Measurements from ENCODE around the gene UCN2. TPM values are rescaled to one million over a fixed set of nuclear protein-coding genes. Genes with fewer than 3 reads are reported as not detected.
"Not testable (repeated sequence)": the region's sequence is repeated elsewhere in the genome, so short reads cannot be mapped to it uniquely, and the experiment has no call there.

UCN2 gene
- total RNA-seq, 2 experiments from 2014 or later: not detected

DNA sequence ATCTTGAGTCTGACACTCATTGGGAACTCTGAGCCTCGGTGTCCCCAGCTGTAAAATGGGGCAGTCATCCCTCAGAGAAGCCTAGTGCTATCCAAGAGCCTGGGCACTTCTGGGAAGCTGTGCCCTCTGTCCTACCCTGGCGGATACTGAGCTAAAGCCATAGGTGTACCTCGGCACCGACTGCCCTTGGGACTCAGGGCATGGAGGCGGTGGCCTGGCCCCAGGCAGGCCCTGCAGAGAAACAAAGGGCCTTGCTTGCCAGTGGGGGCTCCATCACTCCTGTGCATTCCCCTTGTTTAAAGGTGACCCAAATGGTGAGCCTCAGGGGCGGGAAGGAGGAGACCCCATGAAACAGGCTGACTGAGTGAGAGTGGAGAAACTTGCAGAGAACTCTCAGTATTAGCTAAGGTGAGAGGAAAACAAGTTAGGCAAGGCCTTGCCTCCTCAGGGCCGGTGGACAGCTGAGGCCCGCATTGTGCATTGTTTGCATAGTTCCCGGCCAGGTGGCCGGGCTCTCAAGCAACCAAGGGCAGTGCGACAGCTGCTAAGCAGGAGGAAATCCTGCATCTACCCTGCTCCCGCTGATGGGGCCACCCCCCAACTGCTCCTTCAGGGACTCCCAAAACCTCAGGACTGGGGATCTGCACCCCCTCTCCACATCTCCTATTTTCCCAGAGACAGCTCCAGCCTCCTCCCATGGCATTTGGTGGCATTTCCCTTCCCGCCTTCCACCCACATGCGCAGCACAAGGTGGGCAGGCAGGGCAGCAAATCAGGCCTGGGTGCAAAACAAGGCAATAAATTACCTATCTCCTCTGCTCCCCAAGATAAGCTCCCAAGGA is 11.2 kb downstream of the UCN2 start:
- ChIA-PET CTCF (interaction anchor here (1.1 to 11.3 kb wide), 4 partner anchors 79 to 152 kb away, joined by 3 to 116 read pairs (median 9); no protein-coding TSS in a partner anchor), POLR2A (interaction anchor here (0.6 to 1.4 kb wide), 3 partner anchors 12 to 113 kb away, joined by 3 to 4 read pairs (median 3); no protein-coding TSS in a partner anchor)

DNA sequence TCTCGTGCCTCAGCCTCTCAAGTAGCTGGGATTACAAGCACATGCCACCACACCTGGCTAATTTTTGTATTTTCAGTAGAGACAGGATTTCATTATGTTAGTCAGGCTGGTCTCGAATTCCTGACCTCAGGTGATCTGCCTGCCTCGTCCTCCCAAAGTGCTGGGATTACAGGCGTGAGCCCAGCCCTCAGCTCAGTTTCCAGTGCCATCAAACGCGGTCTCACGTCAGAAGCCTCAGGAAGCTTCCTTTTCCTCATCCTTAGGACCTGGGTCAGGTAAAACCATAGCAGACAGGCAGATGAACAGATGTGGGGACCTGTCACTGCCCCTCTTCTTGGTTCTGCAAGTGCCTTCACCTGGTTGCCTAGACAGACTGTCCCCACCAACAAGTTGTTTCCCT is 11.9 kb downstream of the UCN2 start:
- ATAC-seq; H3K4me3 Mint-ChIP-seq; DNase-seq; H3K9me3 Mint-ChIP-seq; intact Hi-C loops (cut with micrococcal nuclease); H3K27me3 Mint-ChIP-seq; H3K27ac Mint-ChIP-seq: not testable (repeated sequence)
- ChIA-PET CTCF (interaction anchor here (1.1 to 11.3 kb wide), 3 partner anchors 78 to 150 kb away, joined by 3 to 116 read pairs (median 6); no protein-coding TSS in a partner anchor), POLR2A (interaction anchor here (0.6 kb wide), 1 partner anchor 11 kb away, joined by 3 read pairs; no protein-coding TSS in a partner anchor)
- Mint-ChIP-seq H3K36me3 (ENCODE audit: low read depth) (peaks cover 53% of the 10 kb centered on the region), H3K4me1 (ENCODE audit: low read depth) (peaks cover 20% of the 10 kb centered on the region)

More for the DNA sequence above, 11.2 kb downstream of the UCN2 start:
- no peak for ATAC-seq
- H3K9me3 Mint-ChIP-seq: no peaks in the 10 kb centered on the region
- H3K4me3 Mint-ChIP-seq: no peak overlapping the region
- no peaks in the 10 kb centered on the region for H3K27me3 Mint-ChIP-seq
- no peak for DNase-seq
- intact Hi-C loops (cut with micrococcal nuclease): no loop called here
- H3K36me3 Mint-ChIP-seq (ENCODE audit: low read depth): peaks cover 47% of the 10 kb centered on the region
- TF ChIP-seq, protein P1, sequence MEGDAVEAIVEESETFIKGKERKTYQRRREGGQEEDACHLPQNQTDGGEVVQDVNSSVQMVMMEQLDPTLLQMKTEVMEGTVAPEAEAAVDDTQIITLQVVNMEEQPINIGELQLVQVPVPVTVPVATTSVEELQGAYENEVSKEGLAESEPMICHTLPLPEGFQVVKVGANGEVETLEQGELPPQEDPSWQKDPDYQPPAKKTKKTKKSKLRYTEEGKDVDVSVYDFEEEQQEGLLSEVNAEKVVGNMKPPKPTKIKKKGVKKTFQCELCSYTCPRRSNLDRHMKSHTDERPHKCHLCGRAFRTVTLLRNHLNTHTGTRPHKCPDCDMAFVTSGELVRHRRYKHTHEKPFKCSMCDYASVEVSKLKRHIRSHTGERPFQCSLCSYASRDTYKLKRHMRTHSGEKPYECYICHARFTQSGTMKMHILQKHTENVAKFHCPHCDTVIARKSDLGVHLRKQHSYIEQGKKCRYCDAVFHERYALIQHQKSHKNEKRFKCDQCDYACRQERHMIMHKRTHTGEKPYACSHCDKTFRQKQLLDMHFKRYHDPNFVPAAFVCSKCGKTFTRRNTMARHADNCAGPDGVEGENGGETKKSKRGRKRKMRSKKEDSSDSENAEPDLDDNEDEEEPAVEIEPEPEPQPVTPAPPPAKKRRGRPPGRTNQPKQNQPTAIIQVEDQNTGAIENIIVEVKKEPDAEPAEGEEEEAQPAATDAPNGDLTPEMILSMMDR (IDR thresholded peaks at IDR 0.05): no peak
- no peak overlapping the region for H3K27ac Mint-ChIP-seq
- peaks cover 20% of the 10 kb centered on the region for H3K4me1 Mint-ChIP-seq (ENCODE audit: low read depth)

DNA sequence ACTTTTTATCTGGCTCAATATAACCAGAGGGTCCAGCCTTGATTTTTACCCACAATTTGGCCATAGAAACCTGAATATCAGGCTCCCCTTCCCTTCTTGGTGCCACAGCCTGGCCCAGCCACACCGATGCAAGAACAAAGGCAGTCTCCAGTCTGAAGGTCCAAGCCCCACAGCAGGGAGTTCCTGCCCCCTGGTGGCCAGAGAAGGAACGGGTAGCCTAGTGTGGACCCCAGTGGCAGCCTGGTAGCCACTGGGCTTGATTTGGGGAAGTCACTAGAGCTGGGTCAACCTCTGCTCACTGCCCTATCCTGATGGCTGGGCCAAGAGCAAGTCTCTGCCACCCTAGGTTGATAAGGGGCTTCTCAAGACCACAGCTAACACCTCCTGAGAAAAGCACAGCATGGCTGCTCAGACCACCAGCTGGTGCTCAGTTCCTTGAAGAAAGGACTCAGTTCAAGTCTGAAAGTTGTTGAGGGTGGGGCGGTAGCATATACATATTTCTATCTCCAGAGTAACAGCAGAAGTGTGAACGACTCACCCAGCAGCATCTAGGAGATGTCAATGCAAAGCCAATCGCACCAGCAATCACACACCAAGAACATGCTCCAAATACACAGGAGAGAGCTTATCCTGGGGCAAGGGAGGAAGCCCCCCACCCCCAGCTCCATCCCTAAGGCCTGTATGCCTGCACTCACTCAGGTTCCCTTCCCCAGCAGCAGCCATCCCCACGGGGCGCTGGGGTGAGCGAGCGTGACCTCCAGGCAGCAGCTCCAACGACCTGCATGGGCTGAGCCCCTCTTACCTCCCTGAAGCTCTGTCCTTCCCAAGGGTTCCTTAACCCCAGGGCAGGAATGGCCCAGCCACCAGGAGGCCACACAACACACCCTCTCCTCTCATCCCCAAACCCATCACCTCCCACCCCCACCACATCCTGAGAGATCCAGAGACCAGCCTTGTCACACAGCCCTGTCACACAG is 14.6 kb downstream of the UCN2 start:
- DNase-seq (peak; percentile 89), ATAC-seq (peak; percentile 98)
- Mint-ChIP-seq H3K27me3 (no peaks in the 10 kb centered on the region), H3K9me3 (no peaks in the 10 kb centered on the region), H3K4me3 (no peak overlapping the region), H3K4me1 (ENCODE audit: low read depth) (peaks cover 8% of the 10 kb centered on the region), H3K27ac (no peak overlapping the region), H3K36me3 (ENCODE audit: low read depth) (peaks cover 44% of the 10 kb centered on the region)
- intact Hi-C loops (cut with micrococcal nuclease): loop anchor here (5.0 to 10.0 kb wide), 4 partner anchors 37 to 274 kb away; no protein-coding TSS in a partner anchor
- TF ChIP-seq, protein P1 (IDR thresholded peaks at IDR 0.05): peak; percentile 92
- ChIA-PET POLR2A (interaction anchor here (0.7 to 1.6 kb wide), 4 partner anchors 57 to 82 kb away, joined by 3 to 7 read pairs (median 4); no protein-coding TSS in a partner anchor), CTCF (interaction anchor here (0.7 to 4.7 kb wide), 41 partner anchors 9 to 442 kb away, joined by 3 to 56 read pairs (median 4); partner anchors contain the start of genes ATRIP, CCDC51, SLC26A6 and TMA7)

DNA sequence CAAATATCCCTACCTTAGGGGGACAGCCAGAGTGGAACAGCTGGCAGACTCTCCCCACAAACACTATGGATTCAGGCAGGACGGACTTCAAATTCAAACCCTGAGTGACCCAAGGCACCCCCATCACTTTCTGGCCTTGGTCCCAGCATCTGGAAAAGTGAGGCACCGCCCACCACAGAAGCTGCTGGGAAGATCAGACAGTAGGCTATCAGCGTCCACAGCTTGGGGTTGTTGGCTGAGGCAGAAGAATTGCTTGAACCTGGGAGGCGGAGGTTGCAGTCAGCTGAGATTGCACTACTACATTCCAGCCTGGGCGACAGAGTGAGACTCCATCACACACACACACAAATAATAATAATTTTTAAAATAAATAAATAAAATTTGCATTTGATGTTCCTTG is 15.5 kb downstream of the UCN2 start:
- Mint-ChIP-seq H3K27me3 (no peaks in the 10 kb centered on the region), H3K36me3 (ENCODE audit: low read depth) (peaks cover 47% of the 10 kb centered on the region), H3K9me3 (no peaks in the 10 kb centered on the region), H3K27ac (no peak overlapping the region), H3K4me1 (ENCODE audit: low read depth) (peaks cover 5% of the 10 kb centered on the region), H3K4me3 (no peak overlapping the region)
- ATAC-seq (no peak), DNase-seq (no peak)
- POLR2A ChIA-PET: interaction anchor here (1.4 to 1.6 kb wide), 2 partner anchors 76 to 81 kb away, joined by 4 to 7 read pairs; no protein-coding TSS in a partner anchor
- CTCF ChIA-PET: interaction anchor here (0.9 to 4.7 kb wide), 12 partner anchors 15 to 147 kb away, joined by 3 to 56 read pairs (median 6); partner anchors contain the start of genes ATRIP, CCDC51 and TMA7
- TF ChIP-seq, protein P1 (IDR thresholded peaks at IDR 0.05): no peak
- intact Hi-C loops (cut with micrococcal nuclease): loop anchor here (5.0 to 10.0 kb wide), 4 partner anchors 36 to 273 kb away; no protein-coding TSS in a partner anchor
